GM12875 (cell line): Measurements from ENCODE around the gene PFKP.

ENCODE experiments used
- H3K4me3 ChIP-seq: one replicate; pipeline ENCODE4 v1.5.1; 2011; ENCODE audit warnings: low read depth, low read length, control low read depth
- TF ChIP-seq, protein P1 (sequence below): IDR thresholded peaks from 2 replicates; pipeline ENCODE4 v1.5.1; 2011; ENCODE audit warnings: low read depth, mild to moderate bottlenecking, control low read depth, inconsistent platforms, low read length, moderate library complexity, borderline replicate concordance; ENCODE audit not compliant: insufficient read depth

Gene PFKP

DNA sequence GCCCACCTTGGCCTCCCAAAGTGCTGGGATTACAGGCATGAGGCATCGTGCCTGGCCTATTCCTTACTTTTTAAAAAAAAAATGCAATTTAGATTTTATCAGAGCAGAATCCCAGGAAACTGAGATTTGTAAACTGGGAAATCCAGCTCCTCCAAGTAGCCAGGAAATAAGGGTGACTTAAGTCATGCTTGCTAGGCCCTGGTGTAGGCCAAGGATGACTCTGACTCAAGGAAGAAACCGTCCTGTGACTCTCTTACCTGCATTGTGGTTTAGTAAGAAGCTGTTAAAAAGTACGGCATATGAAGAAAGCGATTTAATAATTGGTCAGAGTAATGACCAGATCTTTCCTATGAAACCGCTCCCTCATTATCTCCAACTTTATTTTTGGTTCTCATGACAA is 10.2 kb downstream of the PFKP start:
- TF ChIP-seq, protein P1, sequence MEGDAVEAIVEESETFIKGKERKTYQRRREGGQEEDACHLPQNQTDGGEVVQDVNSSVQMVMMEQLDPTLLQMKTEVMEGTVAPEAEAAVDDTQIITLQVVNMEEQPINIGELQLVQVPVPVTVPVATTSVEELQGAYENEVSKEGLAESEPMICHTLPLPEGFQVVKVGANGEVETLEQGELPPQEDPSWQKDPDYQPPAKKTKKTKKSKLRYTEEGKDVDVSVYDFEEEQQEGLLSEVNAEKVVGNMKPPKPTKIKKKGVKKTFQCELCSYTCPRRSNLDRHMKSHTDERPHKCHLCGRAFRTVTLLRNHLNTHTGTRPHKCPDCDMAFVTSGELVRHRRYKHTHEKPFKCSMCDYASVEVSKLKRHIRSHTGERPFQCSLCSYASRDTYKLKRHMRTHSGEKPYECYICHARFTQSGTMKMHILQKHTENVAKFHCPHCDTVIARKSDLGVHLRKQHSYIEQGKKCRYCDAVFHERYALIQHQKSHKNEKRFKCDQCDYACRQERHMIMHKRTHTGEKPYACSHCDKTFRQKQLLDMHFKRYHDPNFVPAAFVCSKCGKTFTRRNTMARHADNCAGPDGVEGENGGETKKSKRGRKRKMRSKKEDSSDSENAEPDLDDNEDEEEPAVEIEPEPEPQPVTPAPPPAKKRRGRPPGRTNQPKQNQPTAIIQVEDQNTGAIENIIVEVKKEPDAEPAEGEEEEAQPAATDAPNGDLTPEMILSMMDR: no peak
- H3K4me3 ChIP-seq: no peak overlapping the region

DNA sequence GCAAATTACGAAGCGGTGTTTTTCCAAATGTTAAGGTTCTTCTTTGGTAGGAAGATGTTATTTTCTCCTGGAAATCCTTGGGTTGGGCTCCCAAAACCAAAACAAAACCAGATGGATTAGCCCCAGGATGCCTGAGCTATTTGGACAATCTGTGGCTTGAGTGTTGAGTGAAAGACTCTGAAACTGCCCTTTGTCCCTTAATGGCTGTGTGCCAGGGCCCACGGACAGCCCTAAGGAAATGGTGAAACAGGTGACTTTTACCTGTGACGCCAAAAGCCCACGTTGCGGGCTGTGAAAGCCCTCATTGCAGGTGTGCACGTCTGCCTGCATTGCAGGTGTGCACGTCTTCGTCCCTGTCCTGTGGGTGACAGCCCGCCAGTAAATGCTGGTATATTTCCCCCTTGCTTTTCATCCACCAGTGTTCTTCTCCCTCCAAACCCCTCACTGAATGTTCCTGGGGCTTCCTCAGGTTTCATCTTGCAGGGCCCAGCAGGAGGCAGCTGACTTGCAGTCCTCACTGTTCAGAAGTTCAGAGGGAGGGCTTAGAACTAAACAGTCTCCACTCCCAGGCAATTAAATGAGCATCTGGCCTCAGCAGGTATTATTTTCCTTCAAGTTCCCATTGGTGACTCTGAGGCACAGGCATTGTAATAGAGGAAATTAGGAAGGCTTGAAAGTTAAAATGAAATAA is 10.7 kb downstream of the PFKP start:
- TF ChIP-seq, protein P1: no peak
- H3K4me3 ChIP-seq: no peak overlapping the region

DNA sequence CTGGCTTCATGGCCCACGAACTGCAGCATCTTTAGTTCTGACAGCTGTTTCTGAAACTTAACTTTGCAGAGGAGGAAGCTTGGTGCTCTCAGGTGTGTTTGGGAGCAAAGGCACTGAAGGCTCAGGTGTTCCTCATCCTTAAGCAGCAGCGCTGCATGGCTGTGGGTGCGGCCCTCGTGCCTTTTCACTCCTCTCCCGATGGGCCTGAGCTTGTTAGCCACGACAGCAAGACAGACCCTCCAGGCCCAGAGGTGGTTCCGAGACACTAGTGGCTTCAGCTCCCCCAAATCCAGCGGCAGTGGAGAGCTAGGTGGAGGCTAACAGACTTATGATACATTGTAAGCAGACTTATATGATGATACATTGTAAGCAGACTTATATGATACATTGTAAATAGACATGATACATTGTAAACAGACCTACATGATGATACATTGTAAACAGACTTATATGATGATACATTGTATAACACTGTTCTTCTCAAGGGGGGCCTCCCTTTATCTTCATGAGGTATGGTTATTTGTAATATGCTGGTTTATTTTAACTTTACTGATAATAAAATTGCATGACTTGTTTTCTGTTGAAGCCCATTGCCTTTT is 14.1 kb downstream of the PFKP start:
- TF ChIP-seq, protein P1: no peak
- H3K4me3 ChIP-seq: no peak overlapping the region

DNA sequence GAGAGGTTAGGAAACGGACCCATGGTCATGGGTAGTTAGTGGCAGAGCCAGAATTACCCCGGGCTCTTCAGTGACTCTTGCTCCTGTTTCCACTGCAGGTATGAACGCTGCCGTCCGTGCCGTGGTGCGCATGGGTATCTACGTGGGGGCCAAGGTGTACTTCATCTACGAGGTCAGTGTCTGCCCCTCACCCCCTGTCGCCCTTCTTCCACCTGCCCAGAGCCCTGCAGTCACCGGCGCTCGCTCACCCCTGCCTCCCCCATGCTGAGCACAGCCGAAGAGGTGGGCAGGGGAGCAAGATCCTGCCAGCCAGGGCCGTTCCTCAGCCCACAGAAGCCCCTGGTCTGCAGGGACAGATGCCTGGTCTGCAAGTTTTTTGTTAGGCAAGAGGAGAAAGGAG is 14.9 kb downstream of the PFKP start:
- H3K4me3 ChIP-seq: no peak overlapping the region
- TF ChIP-seq, protein P1: no peak

DNA sequence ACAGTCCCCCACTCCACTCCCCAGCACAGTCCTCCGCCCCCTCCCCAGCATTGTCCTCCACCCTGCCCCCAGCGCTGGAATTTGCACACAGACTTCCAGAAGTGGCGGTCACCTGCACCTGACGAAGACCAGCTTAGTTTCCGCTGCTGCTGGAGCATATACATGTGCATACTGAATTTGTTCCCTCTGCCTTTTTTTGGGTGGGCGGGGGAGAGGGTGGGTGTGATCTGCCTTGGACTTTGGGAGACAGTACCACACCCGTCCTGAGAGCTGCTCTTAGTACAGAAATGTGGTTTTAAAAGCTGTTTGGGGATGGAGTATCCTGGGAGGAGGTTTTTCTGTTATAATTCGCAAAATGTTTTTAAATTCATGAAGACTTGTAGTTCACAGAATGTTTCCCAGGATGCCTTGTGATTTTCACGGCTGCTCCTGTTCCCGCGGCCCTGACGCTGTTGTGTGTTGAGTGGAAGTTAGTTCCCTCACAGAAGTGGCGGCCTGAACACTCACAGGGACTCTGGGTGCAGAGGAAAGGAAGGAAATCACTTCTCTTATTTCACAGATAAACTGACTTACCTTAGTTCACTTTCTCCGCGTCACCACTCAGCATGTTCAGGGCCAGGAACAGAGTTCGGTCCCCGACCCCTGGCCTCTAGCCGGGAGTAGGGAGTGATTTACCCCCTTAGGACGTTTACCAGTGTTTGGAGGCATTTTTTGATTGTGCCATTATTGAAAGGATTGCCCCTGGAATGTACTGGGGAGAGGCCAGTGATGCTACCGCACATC is 18.6 kb downstream of the PFKP start:
- no peak overlapping the region for H3K4me3 ChIP-seq
- TF ChIP-seq, protein P1: no peak

DNA sequence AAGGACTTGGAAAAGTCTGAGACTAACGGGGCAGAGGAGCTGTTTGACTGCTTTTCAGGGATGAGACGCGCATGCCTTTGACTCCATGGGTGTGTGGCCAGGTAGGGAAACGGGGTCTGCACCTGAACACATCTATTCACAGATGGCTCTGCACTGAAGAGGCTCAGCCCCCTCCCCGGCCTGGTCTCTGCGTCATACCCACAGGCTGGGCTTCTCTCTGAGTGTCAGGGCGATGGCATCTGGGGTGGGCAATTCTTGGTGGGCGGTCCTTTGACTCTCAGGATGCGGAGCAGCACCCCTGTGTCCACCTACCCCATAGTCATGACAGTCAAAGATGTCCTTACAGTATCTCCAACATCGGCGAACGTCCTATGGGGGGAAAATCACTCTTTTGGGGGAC is 23.0 kb downstream of the PFKP start:
- no peak overlapping the region for H3K4me3 ChIP-seq
- TF ChIP-seq, protein P1: no peak
